Glomerular visceral epithelial cell (primary cell): ENCODE measurements around the gene IRF9.
"Not testable (repeated sequence)": the region's sequence is repeated elsewhere in the genome, so short reads cannot be mapped to it uniquely, and the experiment has no call there.

Experiments
- DNase-seq: peaks from one replicate; pipeline ENCODE4 v3.0.0-alpha.2; 2016; ENCODE audit errors: extremely low spot score

The IRF9 gene

DNA sequence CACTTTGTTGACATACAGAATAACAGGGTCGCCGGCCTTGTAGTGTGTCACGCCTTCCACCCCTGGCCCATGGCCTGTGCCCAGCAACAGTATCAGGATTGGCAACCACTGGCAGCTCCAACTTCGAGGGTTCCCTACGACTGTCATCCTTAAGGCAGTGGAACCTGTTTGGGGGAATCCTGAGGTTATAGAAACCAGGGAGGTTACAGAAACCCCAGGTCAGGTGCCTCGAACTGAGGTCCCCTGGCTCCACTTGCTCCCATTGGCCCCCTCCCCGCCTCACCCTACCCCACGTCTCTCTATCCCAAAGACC, 33.8 kb downstream of the IRF9 start:
- no peak for DNase-seq

DNA sequence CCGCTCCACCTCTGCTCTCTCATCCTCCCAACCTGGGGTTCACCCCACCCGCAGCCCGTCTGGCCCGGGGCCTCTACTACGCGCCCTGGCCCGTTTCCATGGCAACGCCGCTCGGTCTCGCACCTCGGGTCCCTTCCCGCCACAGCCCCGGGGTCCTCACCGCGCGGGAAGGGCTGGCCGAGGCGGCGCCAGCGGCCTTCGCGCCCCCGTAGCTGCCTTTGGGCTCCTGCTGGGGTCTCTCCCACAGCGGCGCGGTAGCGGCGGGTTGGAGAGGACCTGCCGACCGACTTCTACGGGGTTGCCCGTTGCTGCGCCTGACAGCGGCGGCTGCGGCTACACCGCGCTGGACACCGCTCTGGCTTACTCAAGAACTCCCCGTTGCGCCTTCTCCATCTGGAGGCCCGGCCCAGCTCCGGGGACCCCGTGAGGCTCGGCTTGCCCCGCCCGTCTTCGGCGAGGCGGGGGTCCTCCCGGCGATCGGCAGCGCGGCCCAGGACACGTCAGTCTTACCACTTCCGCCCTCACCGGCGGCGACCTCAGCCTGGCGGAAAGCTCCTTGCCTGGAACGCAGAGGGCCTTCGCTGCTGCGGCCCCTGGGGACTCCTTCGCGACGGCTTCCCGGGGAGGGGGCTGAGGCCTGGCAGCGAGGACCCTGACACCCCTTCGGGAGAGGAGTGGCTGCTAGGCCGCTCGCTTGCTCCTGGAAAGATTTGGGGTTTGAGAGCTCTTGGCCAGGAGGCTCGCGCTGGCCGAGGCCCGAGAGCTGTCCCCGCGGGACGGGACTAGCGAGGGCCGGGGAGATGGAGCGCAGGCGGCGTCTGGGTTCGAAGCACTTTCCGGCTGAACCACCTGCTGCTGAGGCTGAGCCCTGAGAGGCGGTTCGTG, 34.4 kb downstream of the IRF9 start, which contains the start of gene TM9SF1:
TM9SF1 (minus strand) TSS at position 256 of the 885 bp plus-strand sequence. CDS start 422 bp downstream, outside the sequence.
- DNase-seq = peak; percentile 87

DNA sequence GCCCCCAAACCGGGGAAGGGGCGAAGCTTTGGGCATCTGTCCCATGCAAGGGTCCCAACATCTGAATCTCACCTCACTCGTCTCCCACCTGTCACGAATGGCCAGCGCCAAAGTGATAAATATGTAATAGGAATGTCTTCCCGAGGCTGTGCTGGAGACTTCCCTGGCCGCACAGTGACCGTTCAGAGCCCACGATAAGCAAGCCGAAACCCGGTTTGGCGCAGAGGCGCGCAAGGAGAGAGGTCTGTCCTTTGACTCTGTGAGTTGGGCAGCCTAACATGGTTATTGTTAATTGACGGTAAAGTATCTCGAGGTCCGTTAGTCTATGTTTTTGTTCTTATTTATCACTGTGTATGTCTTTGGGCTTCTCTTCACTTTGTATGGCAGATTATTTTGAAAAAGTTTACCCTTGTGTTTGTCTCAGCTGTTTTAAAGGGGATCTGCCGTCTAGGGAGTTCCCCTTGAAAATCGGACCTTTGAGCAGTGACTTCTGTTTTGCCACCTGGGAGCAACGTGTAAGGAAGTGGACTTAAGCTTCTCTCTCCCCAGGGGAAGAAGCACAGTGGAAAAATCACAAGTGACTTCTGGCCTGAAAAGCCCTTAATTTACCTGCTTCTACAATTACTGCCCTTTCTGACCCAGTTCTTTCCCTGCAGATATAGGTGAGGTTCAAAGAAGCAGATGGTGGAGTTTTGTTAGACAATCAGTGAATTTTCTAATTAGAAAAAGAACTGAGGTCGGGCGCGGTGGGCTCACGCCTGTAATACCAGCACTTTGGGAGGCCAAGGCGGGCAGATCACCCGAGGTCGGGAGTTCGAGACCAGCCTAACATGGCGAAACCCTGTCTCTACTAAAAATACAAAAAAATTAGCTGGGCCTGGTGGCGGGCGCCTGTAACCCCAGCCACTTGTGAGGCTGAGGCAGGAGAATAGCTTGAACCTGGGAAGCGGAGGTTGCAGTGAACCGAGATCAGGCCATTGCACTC, 35.3 kb downstream of the IRF9 start:
- DNase-seq = peak; percentile 18

DNA sequence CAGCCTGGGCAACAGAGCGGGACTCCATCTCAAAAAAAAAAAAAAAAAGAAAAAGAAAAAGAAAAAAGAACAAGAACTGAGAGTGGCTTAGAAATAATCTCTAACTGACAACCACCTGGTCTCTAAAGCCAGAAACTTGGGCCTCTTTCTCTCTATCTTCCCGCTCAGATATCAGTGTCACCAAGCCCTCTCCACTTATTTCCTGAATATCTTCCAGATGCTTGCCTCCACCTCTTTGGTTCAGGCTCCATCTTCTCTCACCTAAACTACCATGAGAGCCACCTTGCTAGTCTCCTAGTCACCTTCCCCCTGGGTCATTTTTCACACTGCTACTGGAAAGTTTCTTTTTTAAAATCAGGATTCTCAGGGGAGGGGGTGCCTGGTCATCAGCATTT, 36.0 kb downstream of the IRF9 start:
- no peak for DNase-seq

DNA sequence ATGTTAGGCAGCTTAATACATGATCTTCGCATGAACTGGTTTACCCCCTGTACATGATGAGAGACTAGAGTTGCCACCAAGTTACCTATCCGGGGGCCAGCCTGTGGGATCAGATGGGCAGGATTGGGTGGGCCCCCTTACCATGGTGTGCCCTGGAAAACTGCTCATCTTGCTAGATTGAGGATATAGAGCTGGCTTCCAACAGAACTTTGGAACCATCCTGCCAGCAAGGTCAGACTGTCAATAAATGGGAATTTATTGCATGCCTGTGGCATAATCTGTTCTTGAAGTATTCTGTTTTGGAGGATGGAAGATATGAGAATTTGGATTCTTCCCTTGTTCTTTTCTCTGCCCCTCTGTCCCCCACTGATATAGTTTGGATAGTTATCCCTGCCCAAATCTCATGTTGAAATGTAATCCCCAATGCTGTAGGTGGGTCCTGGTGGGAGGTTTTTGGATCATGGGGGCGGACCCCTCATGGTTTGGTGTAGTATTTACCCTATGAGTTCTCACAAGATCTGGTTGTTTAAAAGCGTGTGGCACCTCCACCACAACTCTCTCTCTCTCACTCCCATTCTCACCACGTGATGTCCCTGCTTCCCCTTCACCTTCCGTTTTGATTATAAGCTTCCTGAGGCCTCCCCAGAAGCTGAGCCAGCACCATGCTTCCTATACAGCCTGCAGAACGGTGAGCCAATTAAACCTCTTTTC, 37.9 kb downstream of the IRF9 start:
- DNase-seq = no peak

DNA sequence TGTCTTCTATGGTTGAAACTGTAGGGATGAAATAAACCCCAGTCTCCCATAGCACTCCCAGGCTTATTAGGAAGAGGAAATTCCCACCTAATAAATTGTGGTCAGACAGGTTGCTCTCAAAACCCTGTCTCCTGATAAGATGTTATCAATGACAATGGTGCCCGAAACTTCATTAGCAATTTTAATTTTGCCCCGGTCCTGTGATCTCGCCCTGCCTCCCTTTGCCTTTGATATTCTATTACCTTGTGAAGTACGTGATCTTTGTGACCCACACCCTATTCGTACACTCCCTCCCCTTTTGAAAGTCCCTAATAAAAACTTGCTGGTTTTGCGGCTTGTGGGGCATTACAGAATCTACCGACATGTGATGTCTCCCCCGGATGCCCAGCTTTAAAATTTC, 41.5 kb downstream of the IRF9 start:
- not testable (repeated sequence) for DNase-seq

DNA sequence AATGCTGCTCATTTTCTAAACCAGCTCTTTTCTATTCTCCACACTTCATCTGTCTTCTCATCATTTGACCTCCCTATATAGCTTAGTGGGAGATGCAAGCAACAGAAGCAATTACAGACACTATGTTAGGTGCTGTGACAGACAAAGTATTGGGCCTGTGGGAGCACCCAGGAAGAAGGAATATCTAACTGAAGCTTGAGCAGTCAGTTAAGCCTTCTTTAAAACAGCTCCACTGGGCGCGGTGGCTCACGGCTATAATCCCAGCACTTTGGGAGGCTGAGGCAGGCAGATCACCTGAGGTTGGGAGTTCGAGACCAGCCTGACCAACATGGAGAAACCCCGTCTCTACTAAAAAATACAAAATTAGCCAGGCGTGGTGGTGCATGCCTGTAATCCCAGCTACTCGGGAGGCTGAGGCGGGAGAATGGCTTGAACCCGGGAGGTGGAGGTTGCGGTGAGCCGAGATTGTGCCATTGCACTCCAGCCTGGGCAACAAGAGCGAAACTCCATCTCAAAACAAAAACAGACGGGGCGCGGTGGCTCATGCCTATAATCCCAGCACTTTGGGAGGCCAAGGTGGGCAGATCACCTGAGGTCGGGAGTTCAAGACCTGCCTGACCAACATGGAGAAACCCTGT, 42.3 kb downstream of the IRF9 start:
- not testable (repeated sequence) for DNase-seq

DNA sequence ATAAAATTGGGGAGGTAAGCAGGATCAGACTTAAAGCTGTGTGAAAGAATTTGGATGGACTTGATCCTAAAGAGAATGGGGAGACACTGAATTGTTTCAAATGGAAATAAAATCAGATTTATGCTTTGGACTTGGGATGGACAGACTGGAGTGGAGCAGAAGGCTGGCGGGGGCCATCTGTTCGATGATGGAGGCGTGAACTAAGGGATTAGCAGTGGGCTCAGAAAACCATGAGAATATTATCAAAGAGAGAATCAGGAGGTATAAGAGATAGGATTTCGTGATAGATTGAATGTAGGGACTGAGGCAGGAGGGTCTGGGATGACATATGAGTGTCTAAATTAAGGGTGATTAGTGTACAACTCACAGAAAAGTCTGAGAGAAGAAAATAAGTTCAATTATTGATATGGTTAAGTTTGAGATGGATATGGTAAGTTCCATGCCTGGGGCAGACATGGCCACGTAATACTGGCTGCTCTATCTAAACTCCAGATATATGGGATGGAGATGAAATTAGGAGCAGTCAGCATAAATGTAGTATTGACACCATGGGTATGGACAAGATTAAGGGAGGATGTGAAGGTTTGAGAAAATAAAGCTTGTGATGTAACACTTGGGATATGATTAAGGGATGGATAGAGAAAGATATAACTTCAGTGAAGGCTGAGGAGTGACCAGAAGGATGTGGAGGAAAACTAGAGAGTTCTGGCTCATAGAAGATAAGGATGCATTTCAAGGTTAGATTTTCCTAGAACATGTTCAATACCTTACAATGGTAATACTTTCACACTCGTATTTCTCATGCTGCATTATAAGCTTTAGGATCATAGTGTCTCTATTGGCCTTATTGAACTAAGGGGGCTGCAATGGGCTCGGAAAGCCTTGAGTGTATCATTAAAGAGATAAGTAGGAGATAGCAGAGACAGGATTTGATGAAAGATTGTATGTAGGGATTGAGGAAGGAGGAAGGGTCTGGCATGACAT, 43.4 kb downstream of the IRF9 start:
- DNase-seq = no peak

DNA sequence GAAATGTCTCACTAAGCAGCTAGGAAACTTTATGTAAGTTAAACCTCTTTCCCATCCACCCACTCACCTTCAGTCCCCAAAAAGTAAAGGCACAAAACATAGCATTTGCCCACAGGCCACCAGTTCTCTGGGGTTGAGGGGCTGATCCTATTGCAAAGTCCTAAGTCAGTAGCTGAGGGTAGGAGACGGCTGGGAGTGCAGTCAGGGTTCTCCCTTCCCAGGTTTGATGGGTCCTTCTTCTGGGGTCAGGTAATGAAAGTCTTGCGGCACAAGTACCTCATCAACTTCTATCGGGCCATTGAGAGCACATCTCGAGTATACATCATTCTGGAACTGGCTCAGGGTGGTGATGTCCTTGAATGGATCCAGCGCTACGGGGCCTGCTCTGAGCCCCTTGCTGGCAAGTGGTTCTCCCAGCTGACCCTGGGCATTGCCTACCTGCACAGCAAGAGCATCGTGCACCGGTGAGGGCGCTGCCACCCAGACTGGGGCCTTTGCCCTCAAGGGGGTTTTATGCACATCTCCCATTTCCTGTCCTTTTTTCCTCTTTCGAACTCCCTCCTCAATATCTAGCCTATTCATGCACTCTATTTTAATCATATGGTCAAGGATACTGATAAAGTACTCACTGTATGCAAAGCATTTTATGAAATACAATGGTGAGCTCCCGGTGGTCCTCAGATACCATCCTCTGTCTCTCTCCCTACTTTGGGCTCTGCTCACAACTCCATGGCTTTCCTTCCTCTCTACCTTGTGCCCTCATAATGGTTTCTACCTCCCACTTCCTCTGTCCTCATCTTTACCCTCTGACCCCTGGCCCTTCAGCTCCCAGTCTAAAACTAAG, 45.4 kb downstream of the IRF9 start:
- no peak for DNase-seq

DNA sequence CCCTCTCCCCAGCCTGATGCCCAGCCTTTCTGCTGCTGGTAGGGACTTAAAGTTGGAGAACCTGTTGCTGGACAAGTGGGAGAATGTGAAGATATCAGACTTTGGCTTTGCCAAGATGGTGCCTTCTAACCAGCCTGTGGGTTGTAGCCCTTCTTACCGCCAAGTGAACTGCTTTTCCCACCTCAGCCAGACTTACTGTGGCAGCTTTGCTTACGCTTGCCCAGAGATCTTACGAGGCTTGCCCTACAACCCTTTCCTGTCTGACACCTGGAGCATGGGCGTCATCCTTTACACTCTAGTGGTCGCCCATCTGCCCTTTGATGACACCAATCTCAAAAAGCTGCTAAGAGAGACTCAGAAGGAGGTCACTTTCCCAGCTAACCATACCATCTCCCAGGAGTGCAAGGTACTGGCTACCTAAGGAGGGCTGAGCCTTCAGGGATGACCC, 46.1 kb downstream of the IRF9 start:
- no peak for DNase-seq

DNA sequence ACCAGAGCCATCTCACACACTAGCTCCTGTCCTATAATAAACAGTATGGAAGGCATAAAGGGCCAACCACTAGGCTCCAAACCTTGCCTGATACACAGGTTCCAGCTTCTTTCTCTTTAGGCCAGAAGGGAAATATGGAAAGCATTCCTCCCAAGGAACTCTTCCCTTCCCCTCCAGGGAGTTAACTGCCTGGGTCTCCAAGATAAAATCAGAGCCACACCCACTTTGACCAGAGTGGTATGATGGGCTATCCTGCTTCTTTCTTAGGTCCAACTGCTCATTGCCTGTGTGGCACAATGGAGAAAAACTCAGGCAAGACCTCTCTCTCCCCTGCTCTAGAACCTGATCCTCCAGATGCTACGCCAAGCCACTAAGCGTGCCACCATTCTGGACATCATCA, 46.6 kb downstream of the IRF9 start:
- DNase-seq = no peak

DNA sequence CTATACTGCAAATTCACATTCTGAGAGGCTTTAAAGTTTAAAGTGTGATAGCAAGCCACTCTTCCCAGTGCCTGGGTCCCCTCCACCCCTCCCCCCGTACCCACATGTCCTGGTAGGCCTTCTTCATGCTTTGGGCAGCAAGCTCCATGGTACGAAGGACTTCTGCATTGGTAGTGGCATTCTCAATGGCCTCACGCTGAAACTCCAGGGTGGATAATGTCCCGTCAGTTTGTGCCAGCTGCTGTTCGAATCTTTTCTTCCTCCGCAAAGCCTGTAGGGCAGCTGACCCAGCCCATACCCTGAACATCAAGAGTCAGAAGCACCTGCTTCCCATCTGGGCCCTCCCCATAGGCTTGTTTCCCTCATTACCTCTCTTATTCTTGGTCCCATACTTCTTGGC, 50.2 kb downstream of the IRF9 start:
- DNase-seq = no peak

DNA sequence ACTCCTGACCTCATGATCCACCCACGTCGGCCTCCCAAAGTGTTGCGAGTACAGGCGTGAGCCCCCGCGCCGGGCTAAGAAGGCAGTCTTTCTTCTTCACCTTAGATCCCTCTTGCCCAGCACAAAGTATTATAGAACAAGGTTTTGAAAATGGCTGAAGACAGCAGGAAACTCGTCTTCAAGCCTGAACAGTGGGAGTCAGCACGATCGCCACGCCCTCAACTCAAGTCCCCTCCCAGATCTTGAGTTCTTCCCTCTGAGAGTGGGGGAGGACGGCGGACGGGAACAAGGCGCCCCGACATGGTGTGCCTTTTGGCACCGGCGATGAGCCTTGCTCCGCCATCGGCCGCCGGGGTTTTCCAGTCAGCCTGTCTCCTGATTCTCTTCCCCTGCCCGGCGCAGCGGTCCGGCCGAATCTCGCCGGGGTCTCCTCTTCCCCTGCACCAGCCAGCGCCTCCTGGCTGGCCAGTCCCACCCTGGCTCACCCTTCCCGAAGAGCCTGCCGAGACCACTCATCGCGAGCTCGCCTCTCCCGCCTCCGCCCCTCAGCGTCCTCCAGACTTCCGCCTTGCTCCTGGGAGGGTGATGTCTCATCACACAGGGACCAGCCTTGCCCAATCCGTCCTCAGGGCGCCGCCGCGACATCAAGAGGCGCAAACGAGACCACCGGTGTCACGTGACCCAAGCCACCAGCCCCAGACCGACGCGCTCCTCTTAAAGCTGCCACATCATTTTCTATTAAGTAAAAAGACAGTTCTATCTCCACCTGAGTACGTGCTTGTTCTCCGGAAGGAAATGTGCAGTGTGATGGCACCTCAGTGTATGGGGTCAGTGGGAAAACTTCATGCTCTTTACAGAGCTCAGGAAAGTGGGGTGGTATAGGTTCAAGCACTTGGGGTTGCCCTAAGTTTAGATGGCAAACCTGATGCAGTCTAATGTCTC, 52.1 kb downstream of the IRF9 start, which contains the start of gene CHMP4A:
CHMP4A (minus strand) TSS at position 565 of the 942 bp plus-strand sequence; CDS start at position 516, 49 bp downstream.
- DNase-seq = peak; percentile 98

DNA sequence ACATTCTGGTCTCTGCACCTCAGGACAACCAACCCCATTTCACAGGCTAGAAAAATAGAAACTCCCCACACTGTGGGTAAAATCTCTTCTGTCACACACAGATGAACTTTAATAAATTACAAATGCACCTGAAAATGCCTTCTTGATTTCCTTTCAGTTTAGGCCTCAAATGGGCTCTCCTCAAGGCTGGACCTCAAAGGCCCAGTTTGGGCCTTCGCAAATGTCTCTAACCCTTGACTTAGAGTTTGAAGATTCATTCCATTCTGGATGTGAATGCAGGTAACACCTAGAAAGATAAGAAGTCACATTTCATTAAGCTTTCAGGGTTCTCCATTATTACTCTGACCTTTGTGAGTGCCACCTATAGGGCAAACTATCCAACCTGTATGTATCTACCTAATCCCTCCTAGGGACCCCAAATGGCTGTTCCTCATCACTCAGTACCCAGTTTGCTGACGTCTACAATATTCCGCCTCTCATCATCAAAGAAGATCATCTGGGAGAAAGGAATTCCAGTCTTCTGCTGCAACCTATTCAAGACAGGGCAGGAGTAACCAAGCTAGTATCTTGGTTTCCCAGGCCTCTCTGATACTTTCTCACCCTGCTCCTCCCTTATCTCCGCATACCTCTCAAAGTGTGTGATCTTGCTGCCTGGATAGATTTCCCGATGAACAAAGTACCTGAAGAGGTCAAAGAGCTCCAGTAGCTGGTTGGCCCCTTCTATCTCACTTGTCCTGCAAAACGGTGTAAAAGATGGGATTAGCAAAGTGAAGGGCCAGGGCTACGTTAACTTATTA, 53.0 kb downstream of the IRF9 start:
- no peak for DNase-seq

DNA sequence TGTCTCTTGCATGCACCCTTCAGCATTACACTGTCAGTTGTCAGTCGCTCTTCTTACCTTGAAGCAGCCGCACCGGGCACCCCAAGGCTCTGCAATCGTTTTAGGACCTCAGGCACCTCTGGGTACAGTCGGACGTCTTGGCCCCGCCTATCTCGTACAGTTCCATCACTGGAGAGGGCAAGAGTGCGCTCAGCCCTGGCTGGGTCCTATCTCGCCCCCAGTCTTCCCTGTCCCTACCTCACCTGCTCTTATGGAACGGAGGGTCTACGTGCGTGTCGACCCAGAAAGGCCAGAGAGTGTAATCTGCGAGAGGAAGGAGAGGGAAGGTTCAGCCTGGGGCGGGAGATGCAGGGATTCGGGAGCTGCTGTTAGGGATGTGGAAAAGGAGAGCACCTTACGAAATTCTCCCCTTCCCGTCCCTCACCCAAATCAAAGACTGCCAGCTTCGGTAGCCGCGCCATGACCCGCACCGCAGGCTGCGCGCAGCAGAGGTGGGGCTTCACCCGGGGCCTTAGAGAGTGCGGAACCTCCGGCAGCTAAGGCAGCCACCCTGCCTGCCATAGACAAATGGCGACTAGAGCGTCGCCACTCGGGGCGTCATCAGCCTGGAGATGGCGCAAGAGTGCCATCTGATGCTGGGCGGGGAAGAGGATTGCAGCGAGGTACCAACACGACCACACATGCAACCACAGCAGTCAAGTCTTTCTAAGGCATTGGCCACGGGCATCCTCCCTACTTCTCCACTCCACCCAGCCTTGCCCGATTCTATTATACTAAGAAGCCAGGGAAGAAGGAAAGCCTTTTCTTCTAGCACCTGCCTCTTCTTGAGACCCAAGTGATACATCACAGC, 54.7 kb downstream of the IRF9 start, which contains the start of gene MDP1:
MDP1 (minus strand) TSS at position 572 of the 850 bp plus-strand sequence; CDS start at position 461, 111 bp downstream.
- peak; percentile 86 for DNase-seq
